T-helper 2 cell treated with Interferon-gamma antibody and Interleukin-4, amounts not matched to agents 100 ng/mL and 5 ng/mL, for 36 hours (primary cell): Measurements from ENCODE around the gene TRIP13. TPM values are rescaled to one million over a fixed set of nuclear protein-coding genes. Genes with fewer than 3 reads are reported as not detected.

ENCODE experiments used
- intact Hi-C: fragments of 100-400 bp; cut with micrococcal nuclease; formaldehyde crosslinking; loops from one replicate; pipeline ENCODE4 v1.15.1; 2023
- total RNA-seq: library from RNA; stranded (reverse); gene quantifications from 2 replicates; pipeline ENCODE4 v1.2.3, GENCODE V29; 2022

Gene TRIP13
- total RNA-seq, 1 donor from 2014 or later: 36.8 TPM

DNA sequence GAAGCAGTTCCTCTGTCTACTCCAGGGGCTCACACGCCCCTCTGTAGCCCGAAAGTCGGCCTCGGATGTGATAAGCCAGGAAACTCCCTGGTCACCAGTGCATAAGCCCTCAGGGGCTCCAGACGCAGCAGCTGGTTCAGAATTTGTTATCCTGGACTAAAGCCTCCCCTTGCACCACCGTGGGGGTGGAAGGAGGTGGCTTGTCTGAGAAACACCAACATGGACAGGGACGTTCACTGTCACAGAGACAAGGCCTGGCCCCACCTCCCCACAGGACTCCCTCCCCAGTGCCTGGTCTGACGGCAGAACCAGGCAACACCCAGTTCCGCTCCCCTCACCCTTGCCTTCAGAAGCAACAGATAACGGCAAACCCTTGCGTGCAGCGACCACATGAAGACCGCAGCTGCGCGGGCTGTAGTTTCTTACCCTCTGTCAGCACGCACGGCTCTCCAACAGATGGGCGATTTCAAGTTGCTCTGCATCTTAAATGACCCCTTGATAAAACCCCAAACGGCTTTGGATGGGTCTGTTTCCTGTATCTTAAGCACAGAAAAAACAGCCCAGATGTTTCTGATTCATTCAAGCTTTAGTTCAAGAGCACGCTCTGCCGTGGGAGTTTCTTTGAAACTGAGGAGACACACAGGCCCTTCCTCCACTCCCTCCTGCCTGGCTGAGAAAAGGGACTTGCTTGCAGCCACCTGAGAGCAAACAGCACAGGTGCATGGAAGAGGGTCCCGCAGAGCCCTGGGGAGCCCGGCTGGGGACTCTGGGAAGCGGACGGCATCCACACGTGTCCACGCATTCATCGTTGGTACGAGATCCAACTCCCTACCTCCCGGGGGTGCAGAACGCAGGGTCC is 71.2 kb downstream of the TRIP13 start:
- intact Hi-C loops: loop anchor here (1.0 to 10.0 kb wide), 5 partner anchors 21 to 351 kb away; no protein-coding TSS in a partner anchor

DNA sequence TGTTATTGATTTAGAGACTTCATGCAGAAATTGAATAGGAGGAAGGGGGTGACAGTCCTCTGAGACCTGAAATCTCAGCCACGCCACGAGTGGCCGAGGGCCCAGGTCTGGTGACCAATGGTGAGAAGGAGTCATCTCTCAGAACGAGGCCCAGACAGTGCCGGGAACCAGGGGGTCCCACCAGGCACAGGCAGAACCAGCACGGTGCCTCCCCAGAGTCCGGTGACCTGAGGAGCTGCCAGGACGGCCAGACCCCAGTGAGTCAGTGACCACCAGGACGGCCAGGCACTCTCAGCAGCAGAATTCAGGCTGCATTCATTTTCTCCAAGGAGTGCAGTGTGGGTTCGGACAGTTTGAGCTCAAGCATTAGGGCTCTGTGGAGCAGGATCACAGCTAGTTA is 72.1 kb downstream of the TRIP13 start:
- intact Hi-C loops: loop anchor here (1.0 to 10.0 kb wide), 5 partner anchors 20 to 350 kb away; no protein-coding TSS in a partner anchor

DNA sequence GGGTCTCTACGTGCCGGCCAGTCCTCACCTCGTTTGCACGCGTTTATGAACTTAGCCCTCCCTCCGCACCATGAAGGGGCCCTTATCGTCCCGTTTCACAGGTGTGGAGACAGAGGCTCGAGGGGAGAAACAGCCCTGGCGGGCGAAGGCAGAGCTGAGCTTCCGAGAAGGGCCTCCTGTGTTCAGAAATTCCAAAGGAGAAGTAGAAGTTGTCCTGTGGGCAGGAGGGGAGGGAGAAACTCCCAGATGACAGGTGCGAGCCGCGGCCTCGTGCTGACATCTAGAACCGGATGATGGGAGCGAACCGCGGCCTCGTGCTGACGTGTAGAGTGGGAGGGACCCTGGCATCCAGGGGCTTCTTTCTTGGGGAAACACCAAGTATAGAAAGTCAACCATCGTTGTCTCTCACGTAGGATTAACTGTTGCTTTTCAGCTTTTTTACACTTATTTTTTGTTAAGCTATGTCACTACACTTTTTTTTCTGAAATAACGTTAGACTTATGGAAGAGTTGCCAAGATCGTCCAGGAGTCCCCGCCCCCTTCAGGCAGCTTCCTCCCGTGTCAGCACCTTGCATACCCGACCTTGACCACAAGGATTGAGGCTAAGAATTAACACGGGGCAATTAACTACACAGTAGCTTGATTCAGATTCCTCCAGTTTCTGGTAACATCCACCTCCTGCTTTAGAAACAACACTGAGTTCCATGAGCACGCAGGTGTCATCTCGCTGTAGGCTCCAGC is 73.1 kb downstream of the TRIP13 start:
- intact Hi-C loops: loop anchor here (2.0 to 10.0 kb wide), 3 partner anchors 19 to 349 kb away; no protein-coding TSS in a partner anchor

DNA sequence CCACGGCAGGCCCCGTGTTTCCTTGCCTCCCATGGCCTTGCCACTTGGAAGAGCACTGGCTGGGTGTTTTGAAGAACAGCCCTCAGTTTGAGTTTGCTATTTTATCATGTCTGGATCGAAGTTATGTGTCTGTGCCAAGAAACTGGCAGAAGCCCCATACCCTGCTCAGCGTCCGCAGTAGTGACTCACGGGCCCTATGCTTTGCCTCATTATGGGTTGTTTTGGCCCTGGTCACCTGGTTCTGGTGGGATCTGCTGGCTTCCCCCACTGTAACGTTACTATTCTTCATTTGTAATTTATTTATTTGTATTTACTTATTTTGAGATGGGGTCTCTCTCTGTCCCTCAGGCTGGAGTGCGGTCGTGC is 73.6 kb downstream of the TRIP13 start:
- intact Hi-C loops: loop anchor here (10.0 kb wide), 1 partner anchor 348 kb away; no protein-coding TSS in a partner anchor

DNA sequence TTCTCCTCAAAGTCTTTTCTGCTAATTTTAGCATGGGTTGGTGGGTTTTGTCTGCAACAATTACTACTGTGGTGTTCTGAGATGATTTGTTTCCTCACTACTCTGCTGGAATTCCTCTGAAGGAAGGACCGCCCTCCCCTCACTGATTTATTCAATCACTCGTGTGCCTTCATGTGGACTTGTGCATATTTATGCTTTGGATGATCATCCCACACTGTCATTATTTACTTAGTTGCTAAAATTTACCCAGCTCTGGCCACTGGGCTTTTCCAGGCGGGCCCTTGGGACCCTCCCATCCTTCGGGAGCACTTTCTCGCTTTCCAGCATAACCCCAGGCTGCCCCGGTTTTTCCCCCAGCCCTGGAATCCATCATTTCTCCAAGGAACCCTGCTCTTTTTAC is 74.3 kb downstream of the TRIP13 start:
- intact Hi-C loops: loop anchor here (10.0 kb wide), 1 partner anchor 348 kb away; no protein-coding TSS in a partner anchor

Other genes starting within 250 kb of the TRIP13 start
- 0.18 and 0.34 TPM in 2 replicates for gene TPPP, start 199.5 kb upstream of the TRIP13 start, total RNA-seq
- 0.07 and 0.09 TPM in 2 replicates for gene ZDHHC11B, start 108.2 kb upstream of the TRIP13 start, total RNA-seq
- 20.6 and 21.5 TPM in 2 replicates for gene ZDHHC11, start 41.9 kb upstream of the TRIP13 start, total RNA-seq
- gene BRD9, start 83 bp upstream of the TRIP13 start, total RNA-seq: 66.4 and 72.1 TPM in 2 replicates
- 33.6 and 34.4 TPM in 2 replicates for gene NKD2, start 115.9 kb downstream of the TRIP13 start, total RNA-seq
- gene SLC12A7, start 219.2 kb downstream of the TRIP13 start, total RNA-seq: 101 and 107 TPM in 2 replicates